HG02642 (cell line): ENCODE measurements around the gene FFAR4.

Experiments
- ATAC-seq: cut with Tn5 transposase; IDR thresholded peaks from one replicate; pipeline ENCODE4 v1.9.1; 2021; ENCODE audit warnings: mild to moderate bottlenecking; ENCODE audit not compliant: unreplicated experiment, poor library complexity

FFAR4 gene

DNA sequence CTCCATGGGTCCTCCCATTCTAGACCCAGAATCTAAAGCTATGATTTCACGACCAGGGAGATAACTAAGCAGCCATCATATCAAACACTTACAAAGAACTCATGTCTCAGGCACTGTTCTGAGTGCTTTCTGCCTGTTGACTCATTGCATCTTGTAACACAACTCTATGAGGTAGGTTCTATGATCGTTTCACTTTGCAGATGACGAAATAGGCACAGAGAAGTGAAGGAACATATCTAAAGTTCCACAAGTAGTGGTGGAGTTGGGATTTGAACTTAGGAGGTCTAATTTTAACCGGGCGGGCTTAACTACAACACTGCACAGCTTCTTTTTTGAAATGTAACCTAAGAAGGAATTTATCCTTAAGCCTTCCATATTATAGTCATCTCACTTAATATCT is 31.7 kb downstream of the FFAR4 start:
- ATAC-seq = no peak

DNA sequence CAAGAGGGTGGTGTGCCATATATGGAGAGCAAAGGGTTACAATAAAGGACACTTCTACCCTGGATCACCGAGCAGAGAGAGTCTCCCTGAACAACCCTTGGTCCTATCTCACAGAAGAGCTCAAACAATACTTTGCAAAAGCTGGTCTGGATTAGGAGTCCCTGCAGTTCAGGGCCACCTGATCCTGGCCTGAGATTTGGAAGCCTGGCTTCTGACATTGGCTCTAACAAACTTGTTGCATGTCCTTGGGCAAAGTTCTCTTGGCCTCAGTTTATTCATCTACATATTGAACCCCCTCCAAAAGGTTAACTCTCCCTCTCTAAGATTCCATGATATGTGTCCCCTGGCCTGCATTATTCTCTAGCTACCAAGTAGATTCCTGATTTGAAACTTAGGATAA is 32.9 kb downstream of the FFAR4 start:
- ATAC-seq = no peak

DNA sequence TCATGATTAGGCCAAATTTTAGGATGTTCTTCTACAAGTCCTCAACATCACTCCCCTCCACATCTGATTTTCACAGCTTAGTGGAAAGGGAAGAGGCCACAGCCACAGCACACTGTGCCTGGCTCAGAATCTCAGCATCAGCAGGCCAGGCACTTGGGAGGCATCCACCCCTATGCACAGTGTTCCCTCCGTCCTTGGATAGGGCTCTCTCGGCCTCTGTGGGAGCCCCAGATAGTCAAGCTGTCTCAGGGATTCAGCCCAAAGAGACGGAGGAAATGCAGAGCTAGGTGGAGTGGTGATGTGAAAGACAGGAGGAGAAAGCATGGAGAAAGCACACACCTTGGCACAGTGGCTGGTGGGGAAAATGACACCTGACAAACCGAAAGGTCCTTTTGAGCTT is 33.3 kb downstream of the FFAR4 start:
- ATAC-seq = no peak

DNA sequence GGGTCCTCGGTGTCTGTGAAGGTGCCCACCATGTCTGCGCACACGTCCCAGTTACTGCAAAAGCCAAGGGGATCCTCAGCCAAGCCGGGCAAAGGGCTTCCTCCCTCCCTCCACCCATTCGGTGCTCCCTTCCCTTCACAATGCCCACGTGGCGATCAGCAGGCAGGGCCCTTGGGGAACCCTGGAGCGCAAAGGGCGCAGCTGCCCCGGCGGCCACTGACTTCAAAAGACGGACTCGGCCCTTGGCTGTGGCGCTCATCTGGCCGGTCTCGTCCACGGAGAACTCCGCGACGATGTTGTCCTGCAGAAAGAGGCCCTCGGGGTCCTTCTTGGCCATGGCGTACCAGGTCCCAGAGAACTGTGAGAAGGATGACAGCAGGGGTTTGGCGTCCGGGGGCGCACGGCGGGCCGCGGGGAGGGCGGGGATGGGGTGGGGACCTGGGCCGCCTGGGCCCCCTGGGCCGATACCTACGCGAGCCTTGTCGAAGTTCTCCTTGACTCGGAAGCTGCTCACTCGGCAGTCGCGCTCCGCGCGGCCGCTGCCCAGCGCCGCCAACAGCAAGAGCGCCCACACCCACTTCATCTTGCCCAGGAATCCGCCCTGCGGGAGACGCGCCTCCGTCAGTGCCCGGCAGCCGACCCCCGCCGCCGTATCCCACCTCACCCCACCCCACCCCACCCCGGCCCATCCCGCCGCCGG is 34.1 kb downstream of the FFAR4 start:
- no peak for ATAC-seq

DNA sequence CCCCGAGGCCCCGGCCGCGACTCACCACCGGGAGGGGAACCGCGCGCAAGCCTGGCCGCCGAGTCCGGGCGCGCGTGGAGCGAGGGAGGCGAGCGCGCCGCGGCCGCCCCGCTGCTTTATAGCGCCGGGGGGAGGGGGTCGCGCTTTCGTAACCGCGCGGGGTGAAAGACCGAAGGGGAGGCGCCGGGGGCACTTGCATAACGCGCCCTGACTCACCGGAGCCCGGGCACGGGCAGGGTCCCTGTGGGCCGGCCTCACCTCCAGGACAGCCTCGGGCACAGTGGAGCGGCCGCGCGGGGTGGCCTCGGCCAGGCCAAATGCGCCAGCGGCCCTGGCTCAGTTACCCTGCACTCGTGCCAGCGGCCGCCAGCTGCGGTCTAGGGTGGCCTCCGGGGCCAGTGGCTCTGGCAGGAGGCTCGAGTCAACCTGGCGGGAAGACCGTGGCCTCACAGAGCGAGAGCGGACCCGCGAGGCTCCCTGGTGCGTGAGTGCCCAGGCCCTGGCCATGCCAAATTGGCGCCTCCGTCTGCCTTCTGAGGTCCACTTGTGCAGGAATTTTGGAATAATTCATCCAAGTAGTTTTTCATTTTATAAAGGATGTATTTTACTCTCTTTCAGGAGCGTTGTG is 34.8 kb downstream of the FFAR4 start, which contains the start of gene RBP4:
Gene RBP4, minus strand, starts transcription at position 90 of the 628 bp plus-strand sequence. CDS start 207 bp downstream, outside the sequence.
- ATAC-seq = no peak

DNA sequence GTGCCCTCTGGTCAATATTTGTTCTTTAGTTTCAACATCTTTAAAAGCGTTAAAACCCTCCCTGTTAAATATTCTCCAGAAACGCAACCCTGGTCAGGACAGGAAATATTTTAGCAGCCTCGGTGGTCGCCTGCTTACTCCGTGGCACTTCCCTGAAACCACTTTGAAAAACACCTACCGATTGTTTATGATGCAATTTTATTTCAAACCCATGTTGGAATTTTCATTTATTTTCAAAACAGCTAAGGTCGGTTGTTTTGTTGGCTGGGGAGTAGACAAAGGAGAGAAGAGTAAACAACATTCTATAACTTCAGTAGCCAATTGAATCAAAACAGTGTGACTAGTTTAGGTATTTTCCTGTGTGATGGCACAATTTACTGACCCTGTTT is 35.3 kb downstream of the FFAR4 start:
- ATAC-seq = no peak

DNA sequence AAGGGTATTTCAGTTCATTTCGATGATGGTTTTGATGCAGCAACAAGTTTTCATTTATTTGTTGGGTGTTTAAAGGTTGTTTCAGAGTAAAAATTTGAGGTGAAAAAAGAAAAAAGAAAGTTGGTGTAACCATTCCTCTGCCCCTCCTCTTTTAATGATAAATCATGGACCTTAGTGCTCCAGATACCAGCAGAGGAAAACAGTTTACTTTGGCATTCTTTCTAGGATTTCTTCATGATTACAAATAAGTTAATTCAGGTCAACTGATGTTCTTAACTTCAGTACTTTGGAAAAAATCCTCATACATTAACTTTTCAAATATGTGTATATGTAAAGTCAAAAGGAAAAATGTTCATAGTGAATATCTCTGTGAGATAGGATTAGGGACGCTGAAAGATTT is 36.6 kb downstream of the FFAR4 start:
- no peak for ATAC-seq

DNA sequence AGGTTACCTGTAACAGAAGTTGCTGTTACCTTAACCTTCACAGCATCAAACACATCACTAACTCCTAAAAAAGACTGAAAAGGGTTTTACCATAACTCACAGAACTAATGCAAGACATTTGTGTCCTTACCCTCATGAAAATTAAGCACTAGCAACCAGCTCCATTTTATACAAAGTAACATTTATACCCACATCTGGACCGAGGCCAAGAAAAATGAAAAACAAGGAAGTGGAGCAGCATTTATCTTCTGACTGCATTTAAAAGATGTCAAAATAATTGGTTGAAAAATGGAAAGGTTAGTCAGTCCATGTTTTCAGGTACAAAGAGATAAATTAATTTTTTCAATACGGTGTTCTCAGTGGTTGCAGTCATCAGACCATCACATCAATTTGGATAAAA is 37.7 kb downstream of the FFAR4 start:
- ATAC-seq = no peak

DNA sequence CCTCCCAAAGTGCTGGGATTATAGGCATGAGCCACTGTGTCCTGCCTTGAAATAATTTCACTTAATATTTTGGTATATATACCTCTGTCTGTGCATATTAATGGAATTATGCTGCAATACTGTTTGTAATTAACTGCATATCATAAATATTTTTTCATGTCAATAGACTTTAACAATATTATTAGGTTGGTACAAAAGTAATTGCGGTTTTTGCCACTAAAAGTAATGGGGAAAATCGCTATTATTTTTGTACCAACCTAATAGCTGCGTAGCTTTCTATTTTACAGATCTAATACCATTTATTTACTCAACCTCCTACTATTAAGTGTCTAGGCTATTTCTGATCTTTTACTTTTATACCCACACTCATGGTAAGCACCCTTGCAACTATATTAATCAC is 42.0 kb downstream of the FFAR4 start:
- ATAC-seq = no peak

DNA sequence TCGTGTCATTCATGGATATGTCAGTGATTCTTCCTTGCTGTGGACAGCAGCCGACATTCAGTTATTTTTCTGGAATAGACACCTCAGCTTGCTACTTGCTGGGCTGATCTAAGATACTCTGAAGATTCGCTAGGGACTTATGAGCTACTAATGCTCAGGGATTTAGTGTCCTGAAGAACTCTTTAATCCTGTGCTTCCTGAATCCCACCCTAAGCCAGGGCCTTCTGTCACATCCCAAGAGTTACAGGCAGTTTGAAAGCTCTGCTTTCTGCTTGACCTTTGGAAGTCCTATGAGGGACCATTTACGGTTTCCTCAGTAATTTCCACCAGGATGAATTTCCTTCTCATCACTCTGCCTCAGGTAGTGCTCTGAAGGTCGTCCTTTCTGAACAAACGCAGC is 45.8 kb downstream of the FFAR4 start, which contains the start of gene PDE6C:
Gene PDE6C, plus strand, starts transcription at position 227 of the 400 bp plus-strand sequence. CDS start 189 bp downstream, outside the sequence.
- ATAC-seq = no peak

DNA sequence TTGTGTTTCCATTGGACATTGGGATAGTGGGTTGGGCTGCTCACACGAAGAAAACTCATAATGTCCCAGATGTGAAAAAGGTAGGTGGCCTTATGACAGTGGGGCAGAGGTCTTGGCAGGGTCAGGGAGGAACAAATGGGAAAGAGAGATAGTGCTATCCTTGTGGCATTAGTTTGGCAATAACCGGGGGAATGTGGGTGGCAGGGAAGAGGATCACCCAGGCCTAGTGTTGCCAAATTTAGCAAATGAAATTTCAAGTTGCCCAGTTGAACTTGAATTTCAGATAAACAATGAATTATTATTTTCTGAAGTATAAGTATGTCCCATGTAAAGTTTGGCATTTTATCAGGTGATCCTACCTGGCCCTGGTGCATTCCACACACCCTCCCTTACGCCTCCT is 46.7 kb downstream of the FFAR4 start:
- ATAC-seq = no peak

DNA sequence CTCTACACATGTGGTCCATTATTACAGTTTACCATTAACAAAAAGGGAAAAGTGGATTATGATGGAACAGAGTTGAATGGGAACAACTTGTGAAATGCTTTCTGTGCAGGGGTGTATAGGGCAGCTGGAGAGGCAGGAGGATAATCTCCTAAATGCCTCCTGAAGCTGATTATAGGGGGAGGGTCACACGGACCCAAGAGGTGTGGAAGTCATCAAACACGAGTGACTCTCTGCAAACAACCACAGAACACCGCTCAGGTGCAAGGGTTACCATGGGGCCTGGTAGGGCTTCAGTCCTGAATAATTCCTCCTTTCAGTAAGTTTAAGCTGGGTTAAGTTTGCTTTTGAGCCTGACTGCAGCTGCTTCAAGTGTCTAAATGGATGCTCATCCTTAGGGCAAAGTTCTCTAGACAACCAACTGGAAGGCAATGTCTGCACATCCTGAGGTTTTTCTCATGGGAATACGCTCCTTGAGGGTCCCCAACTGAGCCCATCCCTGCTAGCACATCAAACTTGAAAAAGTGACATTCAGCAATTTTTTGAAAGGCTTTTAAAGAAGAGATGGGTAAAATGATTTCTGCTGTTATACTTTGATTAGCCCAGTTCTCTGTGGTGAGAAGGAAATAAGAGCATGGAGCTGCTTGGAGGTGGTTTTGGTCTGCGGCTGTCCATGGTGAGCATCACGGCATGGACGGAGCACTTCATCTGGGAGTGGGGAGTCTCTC is 47.8 kb downstream of the FFAR4 start:
- ATAC-seq = no peak

DNA sequence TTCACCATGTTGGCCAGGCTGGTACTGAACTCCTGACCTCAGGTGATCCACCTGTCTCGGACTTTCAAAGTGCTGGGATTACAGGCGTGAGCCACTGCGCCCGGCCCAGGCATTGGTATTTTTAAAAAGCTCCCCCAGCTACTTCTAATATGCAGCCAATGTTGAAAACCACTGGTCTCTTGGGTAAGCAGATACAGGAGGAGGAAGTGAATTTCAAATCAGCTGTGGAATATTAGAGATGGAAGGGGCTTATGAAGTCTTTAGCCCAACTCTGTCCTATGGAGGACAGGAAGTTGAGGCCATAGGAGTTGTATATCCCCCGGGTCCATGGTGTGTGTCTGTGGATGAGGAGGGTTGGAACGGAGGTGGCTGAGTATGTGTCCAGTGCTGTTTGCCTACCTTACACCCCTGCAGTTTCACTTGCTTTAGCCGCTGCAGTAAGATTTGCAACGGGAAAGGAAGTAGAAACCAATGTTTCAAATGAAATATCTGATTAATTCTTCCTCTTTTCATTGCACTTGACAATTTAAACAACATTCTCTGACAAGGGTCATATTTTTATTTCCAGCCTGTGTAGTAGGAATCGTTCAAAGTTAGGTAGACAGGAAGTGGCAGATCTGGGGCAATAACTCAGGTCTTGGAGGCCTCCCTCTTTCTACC is 49.2 kb downstream of the FFAR4 start:
- ATAC-seq = no peak

DNA sequence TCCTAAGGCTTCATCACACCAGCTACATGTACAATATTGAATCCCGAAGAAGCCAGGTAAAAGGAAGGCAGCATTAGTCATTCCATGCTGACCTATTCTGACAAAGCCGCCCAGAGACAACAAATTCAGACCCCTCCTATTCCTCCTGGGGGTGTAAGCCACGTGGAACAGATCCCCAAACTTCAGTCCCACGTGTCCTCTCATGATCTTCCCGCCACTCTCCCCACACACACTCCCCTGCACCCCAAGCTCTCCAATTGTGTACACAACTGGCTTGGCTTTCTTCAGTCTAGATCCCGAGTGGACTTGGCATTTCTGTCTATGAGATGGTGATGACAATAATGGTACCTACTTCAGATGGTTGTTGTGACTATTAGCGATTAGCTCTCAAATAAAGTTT is 54.5 kb downstream of the FFAR4 start:
- ATAC-seq = no peak

DNA sequence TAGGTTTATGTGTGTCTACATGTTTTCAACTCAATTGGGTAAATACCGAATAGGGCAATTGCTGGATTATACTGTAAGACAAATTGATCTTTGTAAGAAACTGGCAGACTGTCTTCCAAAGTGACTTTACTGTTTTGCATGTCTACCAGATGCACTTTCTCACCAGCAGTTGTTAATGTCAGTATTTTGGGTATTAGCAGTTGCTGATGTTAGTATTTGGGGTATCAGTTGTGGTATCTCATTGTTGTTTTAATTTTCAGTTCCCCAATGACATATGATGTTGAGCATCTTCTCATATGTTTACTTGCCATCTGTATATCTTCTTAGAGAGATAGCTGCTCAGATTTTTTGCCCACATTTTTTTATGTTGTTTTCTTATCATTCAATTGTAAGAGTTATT is 56.5 kb downstream of the FFAR4 start:
- ATAC-seq = no peak

DNA sequence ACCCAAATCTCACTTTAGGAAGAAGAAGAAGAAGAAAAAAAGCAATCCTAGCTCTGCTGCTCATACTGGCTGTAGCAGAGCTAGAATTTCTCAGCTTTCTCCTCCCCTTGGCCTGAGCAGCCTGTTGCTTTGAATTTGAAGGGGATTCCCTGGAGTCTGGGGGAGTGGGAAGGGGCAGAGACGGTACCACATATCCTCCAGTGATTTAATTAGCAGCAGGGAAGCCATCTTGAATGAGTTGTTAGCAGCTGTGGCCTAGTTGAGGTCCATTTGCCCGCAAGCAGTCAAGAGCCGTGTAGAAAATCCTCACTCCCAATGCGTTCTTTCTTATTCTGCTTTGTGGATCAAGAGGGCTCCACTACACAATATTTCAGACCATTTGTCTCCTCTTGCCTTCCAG is 62.4 kb downstream of the FFAR4 start:
- no peak for ATAC-seq

DNA sequence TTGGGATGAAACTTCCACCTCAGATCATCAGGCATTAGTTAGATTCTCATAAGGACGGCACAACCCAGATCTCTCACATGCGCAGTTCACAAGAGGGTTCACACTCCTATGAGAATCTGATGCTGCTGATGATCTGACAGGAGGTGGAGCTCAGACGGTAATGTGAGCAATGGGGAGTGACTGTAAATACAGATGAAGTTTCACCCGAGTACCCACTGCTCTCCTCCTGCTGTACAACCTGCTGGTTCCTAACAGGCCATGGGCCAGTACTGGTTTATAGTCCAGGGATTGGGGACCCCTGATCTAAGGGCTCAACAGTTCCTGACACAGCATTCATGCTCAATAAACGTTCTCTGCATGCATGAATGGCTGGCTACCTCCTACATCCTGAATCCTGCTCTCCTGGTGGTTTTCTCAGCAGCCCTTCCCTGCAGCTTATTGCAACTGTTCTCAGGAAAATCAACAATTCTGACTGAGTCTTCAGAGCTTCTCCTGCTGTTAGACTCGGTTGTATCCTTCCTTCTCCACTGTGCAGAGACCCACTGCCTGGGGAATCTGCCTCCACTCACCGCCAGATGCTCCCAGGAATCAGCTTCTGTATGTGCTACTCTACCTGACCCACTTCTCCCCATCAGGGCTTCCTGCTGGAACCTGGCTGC is 63.3 kb downstream of the FFAR4 start:
- ATAC-seq = no peak

DNA sequence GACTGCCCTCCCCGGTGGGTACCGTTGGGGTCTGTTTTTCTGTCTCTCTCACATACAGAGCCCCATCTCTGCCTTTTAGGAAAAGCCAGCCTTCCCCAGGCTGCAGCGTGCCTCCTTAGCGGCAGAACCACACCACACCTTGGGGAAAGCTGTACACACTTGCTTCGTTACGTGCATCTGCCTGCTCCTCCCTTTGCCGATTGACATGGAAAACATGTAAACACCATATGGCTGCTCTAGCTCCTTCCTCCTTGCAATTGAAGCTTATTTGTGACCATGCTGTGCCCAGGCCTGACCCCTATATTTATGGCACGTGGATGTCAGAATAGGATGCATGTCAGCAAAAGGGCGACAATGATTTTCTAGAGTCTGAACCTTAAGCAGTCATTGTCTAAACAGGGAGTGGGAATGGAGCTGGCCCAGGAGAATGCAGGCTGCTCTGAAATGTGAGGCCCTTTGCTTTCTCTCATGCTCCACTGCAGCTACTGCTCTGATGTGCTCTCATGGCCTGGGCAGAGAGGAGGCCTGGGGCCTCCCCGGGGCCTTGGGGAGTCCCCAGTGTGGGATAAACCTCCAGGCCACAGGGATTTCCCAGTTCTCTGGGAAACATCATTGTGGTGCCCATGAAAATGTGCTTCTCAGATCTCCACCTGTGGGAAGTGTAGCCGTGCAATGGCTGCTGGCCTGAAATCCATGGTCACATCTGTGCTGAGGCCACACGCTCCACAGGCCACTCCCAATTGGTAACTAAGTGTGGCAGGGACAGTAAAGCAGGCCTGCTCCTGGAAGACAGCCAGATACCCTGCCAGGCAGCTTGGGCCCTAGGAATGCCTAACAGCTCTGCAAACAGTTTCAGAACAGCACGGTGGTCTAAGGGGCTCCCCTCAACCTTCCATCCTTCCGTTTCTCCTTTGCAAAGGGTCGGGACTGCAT is 64.4 kb downstream of the FFAR4 start:
- no peak for ATAC-seq
